Inflammatory macrophage (primary cell): Measurements from ENCODE around the gene XPNPEP1.

Experiments used
- DNase-seq, 2 donors: peaks; one replicate each; pipeline ENCODE4 v3.0.0-alpha.2; 2020 to 2022

Gene XPNPEP1

GRCh38 chr10:109892117-109892516 lies 31.2 kb downstream of the XPNPEP1 start:
- no peak for DNase-seq

- no peak for DNase-seq
These were observed 32.2 kb downstream of the XPNPEP1 start for GRCh38 chr10:109891105-109891504.

DNA sequence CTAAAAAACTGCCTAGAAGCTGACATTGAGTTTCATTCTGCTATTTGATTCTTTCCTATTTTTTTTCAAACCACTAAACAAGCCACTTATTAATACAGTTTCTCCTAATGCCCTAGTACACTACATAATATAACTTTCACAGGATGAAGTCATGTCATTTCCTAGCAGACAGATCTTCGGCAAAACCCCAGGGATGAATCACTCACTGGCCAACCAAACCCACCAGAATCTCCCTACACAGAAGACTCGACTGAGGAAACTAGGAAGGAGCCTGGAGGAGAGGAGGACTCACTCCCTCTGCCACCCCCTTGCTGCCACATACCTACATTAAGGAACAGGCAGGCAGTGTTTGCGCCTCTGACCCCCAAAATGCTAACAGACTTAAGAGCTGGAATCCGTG lies 33.4 kb downstream of the XPNPEP1 start:
- DNase-seq, result peak in 1 of 2 donors; percentile 22

DNA sequence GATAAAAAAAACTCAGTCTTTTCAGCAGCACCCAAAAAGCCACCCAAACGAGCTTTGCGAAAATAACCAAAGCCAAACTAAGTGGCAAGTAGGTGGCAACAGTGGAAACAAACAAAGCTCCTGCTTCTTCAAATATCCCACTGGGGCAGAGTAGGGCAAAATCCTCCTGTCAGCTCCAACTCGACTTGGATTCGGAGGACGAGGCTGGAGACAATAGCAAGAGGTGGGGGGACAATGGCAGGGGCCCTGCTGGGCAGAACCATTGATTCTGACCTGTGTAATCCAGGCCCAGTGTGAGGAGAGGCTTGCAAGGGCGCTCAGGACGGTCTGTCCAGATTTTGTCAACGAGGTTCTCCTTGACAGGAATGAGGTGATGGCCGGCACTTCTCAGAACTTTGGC lies 35.5 kb downstream of the XPNPEP1 start:
- no peak for DNase-seq

DNA sequence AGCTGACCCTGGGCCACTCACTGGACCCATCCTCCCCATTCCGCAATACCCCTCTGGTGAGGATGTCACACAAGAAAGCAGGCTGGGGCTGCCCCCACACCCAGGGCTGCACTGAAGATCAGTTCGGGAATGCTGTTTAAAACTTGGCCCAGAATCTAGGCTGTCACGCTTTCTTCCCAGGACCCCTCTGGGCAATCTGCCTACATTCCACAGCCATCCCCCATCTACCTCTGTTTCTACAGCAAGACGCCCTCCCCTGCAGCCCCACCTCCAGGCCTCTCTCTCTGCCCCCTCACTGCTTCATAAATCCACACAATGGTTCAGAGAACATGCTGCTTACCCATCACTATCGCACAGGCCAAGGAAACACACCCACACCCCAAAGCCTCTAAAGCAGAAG lies 36.1 kb downstream of the XPNPEP1 start:
- DNase-seq, result no peak

- DNase-seq, result no peak
These were observed 36.5 kb downstream of the XPNPEP1 start for GRCh38 chr10:109886781-109887140.

- peak in 1 of 2 donors; percentile 10 for DNase-seq
These were observed 37.1 kb downstream of the XPNPEP1 start for GRCh38 chr10:109886037-109886780.

- DNase-seq, result peak; percentile 74 to 78
These were observed 39.2 kb downstream of the XPNPEP1 start for GRCh38 chr10:109883859-109884771.

DNA sequence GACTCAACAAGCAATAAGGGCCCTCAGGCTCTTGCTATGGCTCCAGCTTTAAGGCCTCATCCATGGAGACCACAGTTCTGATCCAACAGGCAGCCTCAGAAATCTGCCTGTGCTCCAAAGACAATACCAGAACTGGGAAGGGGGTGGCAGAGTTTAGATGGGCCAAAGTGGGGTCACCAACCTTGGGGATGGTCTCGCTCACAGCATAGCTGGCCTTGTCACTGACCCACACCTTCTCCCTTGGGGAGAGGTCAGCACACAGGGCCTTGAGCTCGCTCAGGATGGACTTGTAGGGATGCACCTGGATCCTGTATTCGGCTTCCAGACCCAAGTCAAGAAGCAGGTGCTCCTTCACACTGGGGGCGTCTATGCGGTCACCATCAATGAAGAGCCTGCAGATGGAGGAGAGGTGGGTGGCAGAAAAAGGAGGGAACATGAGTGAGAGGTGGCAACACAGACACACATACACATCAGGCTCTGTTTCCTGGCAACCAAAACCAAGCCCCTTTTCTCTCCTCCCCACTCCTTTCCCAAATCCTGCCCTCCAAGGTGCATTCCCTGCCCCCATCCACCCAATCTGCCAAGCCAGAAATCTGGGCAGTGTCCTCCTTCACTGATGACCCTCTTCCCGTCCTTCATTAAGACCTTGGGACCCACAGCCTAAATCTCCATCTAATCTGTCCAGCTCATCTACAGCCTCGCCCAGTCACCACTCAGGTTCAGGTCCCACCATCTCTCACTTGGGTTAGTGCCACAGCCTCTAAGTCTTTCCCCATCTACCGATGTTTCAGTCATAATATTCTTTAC lies 40.9 kb downstream of the XPNPEP1 start:
- no peak for DNase-seq

DNA sequence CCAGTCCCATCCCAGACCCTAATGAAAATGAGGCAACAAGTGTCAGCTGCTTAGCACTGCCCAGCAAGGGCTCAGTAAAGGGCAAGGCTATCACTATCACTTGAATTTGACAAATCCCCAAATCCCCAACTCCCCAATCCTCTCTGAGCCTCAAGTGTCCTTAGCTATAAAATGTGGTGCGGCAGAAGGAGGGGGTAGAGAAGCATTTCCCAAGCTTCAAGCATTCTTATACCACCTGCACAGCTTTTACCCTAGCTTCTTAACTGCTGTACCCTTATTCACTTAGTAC lies 41.6 kb downstream of the XPNPEP1 start:
- no peak for DNase-seq

DNA sequence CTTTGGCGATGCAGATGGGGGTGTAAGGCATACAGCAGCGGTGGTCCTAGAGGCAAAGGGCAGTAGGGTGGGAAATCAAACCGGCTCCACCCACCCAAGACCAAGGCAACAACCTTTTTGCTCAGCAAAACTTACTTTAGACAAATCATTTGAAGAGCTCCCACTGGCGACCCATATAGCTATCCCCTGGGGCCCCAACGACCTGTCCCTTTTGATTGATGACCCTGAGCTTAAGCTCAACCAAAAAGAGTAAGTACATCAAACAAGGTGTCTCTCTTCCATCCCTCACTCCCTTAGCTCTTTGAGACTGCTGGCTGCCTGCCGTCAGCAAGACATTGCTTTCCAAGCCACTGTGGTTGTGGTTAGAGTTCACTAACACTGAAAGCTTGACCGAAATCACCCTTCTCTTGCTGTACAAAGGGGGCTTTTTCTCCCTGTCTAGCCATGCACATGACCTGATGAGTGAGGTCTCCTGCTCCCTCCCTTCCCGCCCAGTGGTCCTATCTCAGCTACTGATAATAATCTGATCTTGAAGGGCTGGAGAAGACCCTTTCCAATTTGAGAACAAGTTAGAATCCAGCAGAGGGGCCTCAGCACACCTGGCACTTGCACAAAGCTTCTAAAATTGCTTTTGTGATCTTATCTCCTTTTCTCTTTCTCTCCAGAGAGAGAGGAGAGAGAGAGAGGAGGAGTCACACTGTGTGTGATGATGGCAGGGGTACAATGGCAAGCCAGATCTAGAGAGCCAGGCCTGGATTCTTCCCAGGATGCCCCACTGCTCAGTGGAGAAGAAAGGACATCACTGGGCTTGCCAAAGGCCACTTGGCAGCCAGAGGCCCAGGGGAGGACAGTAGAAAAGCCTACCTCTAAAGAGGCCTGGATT lies 42.2 kb downstream of the XPNPEP1 start:
- no peak for DNase-seq

DNA sequence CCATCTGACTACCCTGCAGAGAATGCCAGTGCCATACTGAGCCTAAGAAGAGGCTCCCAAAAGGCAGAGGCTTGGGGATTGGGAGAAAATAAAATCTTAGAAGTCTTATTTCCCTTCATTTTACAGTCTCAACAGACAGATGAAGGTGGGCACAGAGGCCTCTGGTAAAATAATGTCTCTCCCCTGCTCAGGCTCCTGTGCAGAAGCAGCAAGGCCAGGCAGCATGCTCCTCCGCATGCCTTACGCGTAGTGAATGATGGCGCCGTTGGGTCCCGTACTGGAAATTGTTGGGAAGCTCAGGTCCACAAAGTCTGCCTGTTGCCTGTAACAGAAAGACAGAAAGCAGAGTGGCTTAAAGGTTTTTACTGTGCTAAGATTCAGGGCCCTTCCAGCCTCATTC lies 45.8 kb downstream of the XPNPEP1 start:
- no peak for DNase-seq

DNA sequence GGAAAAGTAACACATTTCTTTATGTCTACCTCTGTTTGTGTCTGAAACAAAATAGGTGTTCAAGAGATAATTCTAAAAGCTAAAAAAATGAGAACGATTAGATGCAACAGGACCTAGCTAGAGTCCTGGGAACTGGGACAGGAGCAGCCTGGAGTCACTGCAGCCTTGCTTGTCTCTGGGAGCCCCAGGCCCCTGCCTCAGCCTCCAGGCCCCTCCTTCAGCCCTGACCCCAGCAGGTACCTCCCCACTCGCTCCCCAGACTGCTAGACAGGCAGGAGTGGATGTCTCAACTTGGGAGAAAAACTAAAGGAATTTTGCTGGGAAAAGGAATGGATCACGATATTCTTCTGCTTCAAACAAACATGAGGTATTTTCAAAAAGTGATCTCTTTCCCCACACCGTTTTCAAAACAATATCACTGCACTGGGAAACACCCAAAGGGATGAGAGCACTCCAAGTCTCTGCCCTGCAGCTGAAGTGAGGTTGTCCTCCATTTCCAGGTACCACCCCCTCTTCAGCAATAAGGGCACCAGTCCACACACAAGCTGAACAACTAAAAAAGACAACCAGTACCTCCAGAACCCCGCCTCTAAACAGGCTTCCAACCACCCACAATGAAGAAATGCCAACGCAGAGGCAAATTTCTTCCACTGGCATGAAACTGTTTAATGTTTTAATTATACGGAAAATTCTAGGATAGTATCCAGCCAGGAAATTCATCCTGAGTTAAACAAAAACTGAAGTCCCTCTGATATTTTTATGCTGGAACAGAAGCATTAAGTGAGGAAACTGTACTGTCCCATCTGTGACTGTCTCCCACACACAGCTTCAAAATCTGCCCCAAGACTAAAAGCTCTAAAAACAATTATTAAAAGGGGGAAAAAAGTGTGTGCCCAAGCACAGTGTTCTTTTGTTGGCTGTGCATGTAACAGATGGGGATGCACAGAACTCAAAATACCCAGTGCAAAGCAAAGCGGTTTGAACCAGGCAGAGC lies 47.2 kb downstream of the XPNPEP1 start:
- no peak for DNase-seq

- DNase-seq, result no peak
These were observed 48.2 kb downstream of the XPNPEP1 start for GRCh38 chr10:109875151-109875568.

- DNase-seq, result no peak
These were observed 51.8 kb downstream of the XPNPEP1 start for GRCh38 chr10:109871476-109871875.

DNA sequence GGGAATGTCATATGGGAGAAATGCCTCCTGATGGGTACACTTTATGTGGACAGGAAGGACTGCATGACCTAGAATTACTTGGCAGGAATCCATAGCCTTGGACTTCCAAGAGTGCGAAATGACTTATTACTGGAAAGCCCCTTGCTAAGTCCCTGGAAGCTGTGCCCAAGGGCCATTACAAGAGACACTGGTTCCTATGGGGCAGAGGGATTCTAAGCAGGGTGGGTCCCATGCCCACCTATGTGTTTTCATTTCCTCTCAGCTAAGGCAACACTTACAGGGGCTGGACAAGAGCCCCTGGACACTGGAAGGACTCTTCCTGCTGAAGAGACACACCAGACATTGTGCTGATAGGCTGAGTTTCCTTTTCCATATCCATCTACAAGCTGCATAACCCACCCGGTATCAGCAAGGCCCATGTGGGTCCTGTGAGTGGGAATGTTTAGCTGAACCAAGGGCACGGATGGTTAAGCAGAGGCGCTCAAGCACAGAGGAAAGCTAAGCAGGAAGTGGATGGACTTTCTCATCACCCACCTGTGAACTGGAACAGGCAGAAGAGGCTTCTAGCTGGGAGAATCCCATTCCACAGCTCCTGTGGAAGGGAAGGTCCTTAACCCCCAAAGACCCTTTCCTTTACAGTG lies 56.2 kb downstream of the XPNPEP1 start:
- no peak for DNase-seq

DNA sequence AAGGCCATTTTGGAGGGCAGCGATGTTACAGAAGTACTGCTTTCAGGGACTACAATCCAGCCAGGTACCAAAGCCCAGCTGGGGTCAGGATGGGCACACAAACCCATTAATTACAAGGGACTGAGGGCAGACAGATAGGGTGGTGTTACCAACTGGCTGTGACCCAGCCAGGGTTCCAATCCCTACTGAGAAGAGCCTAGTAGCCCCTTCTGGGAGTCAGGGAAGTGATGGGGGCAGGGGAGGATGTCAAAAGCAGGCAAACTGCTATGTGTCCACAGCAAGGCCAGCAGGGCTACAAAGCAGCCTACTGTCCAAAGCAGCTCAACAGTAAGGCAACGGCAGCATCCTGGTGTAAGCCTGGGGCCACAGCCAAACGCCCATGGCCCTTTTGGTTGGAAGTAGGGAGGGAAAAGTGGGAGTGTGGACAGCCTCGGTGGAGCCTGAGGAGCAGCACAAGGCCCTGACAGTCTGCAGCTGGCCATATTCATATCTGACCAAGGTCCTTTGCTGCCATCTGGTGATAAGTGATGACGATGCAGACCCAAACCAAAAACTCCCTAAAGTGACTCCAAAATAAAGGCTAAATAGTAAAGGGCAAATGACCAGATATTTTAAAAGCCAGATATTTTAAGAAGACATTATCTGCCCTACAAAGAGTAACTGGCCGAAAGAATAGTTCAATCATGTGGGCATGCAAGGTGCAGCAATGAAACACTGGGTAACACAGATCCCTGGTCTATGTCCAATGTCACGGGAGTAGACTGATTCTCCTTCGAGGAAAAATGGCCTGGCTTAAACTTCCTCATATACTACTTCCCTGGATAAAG lies 56.9 kb downstream of the XPNPEP1 start:
- DNase-seq, result no peak

- no peak for DNase-seq
These were observed 59.5 kb downstream of the XPNPEP1 start for GRCh38 chr10:109863775-109864174.

GRCh38 chr10:109862738-109863137 lies 60.6 kb downstream of the XPNPEP1 start:
- no peak for DNase-seq

DNA sequence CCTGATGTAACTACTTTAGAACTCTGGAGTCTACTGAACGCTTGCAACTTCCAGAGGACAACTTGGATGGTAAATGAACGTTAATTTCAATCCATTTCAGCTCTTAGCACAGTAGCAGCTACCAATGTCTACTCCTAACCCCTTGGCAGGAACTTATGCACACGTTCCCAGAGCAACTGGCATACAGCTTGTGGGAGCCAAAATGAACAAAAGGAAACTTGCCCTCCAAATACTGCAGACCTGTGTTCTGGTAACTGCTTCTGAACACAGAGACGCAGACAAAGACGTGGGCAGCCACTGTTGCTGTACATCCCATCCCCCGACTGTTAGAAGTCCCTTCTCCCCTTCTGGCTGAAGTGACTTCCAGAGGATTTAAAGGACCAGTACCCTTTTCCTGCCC lies 61.3 kb downstream of the XPNPEP1 start:
- no peak for DNase-seq
